GM19324 (cell line): ENCODE measurements around the gene XKR7.
"Not testable (repeated sequence)": the region's sequence is repeated elsewhere in the genome, so short reads cannot be mapped to it uniquely, and the experiment has no call there.

Experiments
- ATAC-seq: cut with Tn5 transposase; IDR thresholded peaks from one replicate; pipeline ENCODE4 v1.9.1; 2021; ENCODE audit warnings: mild to moderate bottlenecking, moderate library complexity; ENCODE audit not compliant: unreplicated experiment, low FRiP score

Gene XKR7

GRCh38 chr20:32009564-32009963, 41.6 kb downstream of the XKR7 start:
- no peak for ATAC-seq

- ATAC-seq: no peak
Measured at GRCh38 chr20:32010101-32010500, 42.1 kb downstream of the XKR7 start, which contains the start of gene CCM2L. TSS of gene CCM2L (plus strand) at chr20:32010438. CDS start at chr20:32010455, 17 bp downstream.

GRCh38 chr20:32010666-32011065, 42.7 kb downstream of the XKR7 start:
- no peak for ATAC-seq

- no peak for ATAC-seq
Measured at GRCh38 chr20:32012159-32012688, 44.3 kb downstream of the XKR7 start.

- ATAC-seq: no peak
Measured at GRCh38 chr20:32013326-32013725, 45.4 kb downstream of the XKR7 start.

- no peak for ATAC-seq
Measured at GRCh38 chr20:32017711-32018251, 49.8 kb downstream of the XKR7 start.

- no peak for ATAC-seq
Measured at GRCh38 chr20:32018269-32019155, 50.6 kb downstream of the XKR7 start.

GRCh38 chr20:32019156-32019510, 51.2 kb downstream of the XKR7 start:
- ATAC-seq: no peak

GRCh38 chr20:32019563-32020463, 51.9 kb downstream of the XKR7 start:
- ATAC-seq: no peak

GRCh38 chr20:32021091-32021490, 53.1 kb downstream of the XKR7 start:
- no peak for ATAC-seq

- no peak for ATAC-seq
Measured at GRCh38 chr20:32024683-32025295, 56.8 kb downstream of the XKR7 start.

GRCh38 chr20:32027643-32028042, 59.7 kb downstream of the XKR7 start:
- no peak for ATAC-seq

- no peak for ATAC-seq
Measured at GRCh38 chr20:32028647-32029372, 60.9 kb downstream of the XKR7 start.

- no peak for ATAC-seq
Measured at GRCh38 chr20:32029561-32029960, 61.6 kb downstream of the XKR7 start.

GRCh38 chr20:32031007-32031958, 63.3 kb downstream of the XKR7 start:
- ATAC-seq: no peak

- no peak for ATAC-seq
Measured at GRCh38 chr20:32033316-32033715, 65.4 kb downstream of the XKR7 start.

- ATAC-seq: not testable (repeated sequence)
Measured at GRCh38 chr20:32033721-32034120, 65.8 kb downstream of the XKR7 start.

GRCh38 chr20:32034581-32035425, 66.9 kb downstream of the XKR7 start:
- no peak for ATAC-seq
